Astrocyte of the cerebellum (primary cell): ENCODE data around the gene PRRG1.
"Not testable (repeated sequence)": the region's sequence is repeated elsewhere in the genome, so short reads cannot be mapped to it uniquely, and the experiment has no call there.

Experiments
- DNase-seq: peaks from one replicate; pipeline ENCODE4 v3.0.0-alpha.2; 2011; ENCODE audit warnings: low read depth
- H3K4me3 ChIP-seq: 2 replicates; pipeline ENCODE4 v1.5.1; 2011; ENCODE audit warnings: mild to moderate bottlenecking, low read depth, low read length, moderate library complexity
- in situ Hi-C: cut with HindIII; loops from 2 replicates; pipeline ENCODE4 v1.10.0; 2017; ENCODE audit warnings: low sequenced_read_pairs
- TF ChIP-seq, protein P1 (sequence below): IDR thresholded peaks from 2 replicates; pipeline ENCODE4 v1.5.1; 2012; ENCODE audit warnings: low read length, low read depth, moderate library complexity, mild to moderate bottlenecking; ENCODE audit errors: missing control alignments

The PRRG1 gene

GRCh38 chrX:37453821-37454220 is 104.7 kb downstream of the PRRG1 start:
- TF ChIP-seq, protein P1, sequence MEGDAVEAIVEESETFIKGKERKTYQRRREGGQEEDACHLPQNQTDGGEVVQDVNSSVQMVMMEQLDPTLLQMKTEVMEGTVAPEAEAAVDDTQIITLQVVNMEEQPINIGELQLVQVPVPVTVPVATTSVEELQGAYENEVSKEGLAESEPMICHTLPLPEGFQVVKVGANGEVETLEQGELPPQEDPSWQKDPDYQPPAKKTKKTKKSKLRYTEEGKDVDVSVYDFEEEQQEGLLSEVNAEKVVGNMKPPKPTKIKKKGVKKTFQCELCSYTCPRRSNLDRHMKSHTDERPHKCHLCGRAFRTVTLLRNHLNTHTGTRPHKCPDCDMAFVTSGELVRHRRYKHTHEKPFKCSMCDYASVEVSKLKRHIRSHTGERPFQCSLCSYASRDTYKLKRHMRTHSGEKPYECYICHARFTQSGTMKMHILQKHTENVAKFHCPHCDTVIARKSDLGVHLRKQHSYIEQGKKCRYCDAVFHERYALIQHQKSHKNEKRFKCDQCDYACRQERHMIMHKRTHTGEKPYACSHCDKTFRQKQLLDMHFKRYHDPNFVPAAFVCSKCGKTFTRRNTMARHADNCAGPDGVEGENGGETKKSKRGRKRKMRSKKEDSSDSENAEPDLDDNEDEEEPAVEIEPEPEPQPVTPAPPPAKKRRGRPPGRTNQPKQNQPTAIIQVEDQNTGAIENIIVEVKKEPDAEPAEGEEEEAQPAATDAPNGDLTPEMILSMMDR: no peak
- no peak for DNase-seq
- H3K4me3 ChIP-seq: no peak overlapping the region

GRCh38 chrX:37454537-37455285 is 105.5 kb downstream of the PRRG1 start:
- TF ChIP-seq, protein P1: no peak
- no peak overlapping the region for H3K4me3 ChIP-seq
- DNase-seq: peak; percentile 13
- in situ Hi-C loops: no loop called here

More at GRCh38 chrX:37453821-37454220, 104.7 kb downstream of the PRRG1 start:
- in situ Hi-C loops: no loop called here

GRCh38 chrX:37455381-37455780 is 106.2 kb downstream of the PRRG1 start:
- H3K4me3 ChIP-seq: no peak overlapping the region
- DNase-seq: no peak
- TF ChIP-seq, protein P1: no peak
- in situ Hi-C loops: no loop called here

- DNase-seq, in situ Hi-C loops, H3K4me3 ChIP-seq: not testable (repeated sequence)
Measured at GRCh38 chrX:37460285-37460684, 111.1 kb downstream of the PRRG1 start.

DNA sequence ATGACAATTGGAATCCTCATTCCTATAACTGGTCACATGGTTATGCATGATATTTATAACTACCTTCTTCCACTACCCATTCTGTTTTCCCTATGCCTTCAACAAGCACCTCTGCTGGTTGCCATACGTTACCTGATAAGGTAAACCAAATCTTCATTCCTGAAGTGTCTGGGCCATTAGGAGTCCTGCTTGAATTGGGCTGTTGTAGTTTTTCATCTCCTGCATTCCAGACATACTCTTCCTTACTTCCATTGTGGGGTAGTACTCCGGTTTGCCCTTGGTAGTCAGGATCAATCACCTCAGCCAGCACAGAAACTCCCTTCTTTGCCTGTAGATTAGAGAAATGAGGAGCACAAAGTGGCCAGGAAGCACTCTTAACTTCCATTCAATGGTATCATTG is 113.2 kb downstream of the PRRG1 start:
- in situ Hi-C loops: no loop called here
- no peak overlapping the region for H3K4me3 ChIP-seq
- TF ChIP-seq, protein P1: no peak
- DNase-seq: no peak

DNA sequence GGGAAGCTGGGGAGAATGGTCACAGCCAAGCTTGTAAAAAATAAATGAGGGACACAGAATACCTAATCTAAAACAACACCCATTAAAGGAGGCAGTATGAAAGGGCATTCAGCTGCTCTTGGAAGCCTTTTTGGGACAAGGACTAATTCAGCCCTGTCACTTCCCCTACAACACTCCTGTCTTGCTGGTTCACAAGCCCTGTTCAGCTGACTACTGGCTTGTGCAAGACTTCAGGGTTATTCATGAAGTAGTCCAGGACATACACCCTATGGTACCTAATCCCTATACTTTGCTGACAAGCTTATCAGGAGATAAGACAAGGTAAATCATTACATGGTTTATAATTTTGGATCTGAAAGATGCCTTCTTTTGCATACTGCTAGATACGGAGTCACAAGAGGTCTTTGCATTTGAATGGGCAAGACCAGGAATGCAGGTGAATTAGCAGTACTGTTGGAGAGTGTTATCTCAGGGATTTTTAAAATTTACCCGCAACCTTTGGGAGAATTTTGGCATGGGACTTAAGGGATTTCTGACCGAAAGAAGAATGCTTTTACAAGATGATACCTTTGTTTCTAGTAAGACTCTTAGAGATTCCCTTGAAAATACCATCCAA is 119.1 kb downstream of the PRRG1 start:
- no peak overlapping the region for H3K4me3 ChIP-seq
- in situ Hi-C loops: no loop called here
- no peak for DNase-seq
- TF ChIP-seq, protein P1: no peak

DNA sequence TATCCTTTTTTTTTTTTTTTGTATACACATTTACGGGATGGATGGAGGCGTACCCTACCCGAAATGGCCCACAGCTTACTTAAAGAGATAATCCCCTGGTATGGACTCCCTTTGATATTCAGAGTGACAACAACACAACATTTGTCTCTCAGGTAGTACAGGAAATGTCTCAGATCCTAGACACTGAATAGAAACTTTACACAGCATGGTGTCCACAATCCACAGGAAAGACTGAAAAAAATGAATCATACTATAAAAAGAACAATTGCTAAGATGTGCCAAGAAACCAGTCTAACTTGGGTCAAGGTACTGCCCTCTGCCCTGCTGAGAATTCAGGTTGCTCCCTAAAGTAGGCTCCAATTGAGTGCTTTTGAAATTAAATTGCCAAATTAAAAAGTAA is 121.5 kb downstream of the PRRG1 start:
- TF ChIP-seq, protein P1: no peak
- DNase-seq: no peak
- no peak overlapping the region for H3K4me3 ChIP-seq
- in situ Hi-C loops: no loop called here
